ENCODE measurements around the gene EIF4B. TPM values are rescaled to one million over a fixed set of nuclear protein-coding genes. Genes with fewer than 3 reads are reported as not detected.

Gene EIF4B
- polyA plus RNA-seq, 1 donor, result 448 TPM

GRCh38 chr12:53047221-53048032, 41.2 kb downstream of the EIF4B start:
- DNase-seq, result peak; percentile 85

DNA sequence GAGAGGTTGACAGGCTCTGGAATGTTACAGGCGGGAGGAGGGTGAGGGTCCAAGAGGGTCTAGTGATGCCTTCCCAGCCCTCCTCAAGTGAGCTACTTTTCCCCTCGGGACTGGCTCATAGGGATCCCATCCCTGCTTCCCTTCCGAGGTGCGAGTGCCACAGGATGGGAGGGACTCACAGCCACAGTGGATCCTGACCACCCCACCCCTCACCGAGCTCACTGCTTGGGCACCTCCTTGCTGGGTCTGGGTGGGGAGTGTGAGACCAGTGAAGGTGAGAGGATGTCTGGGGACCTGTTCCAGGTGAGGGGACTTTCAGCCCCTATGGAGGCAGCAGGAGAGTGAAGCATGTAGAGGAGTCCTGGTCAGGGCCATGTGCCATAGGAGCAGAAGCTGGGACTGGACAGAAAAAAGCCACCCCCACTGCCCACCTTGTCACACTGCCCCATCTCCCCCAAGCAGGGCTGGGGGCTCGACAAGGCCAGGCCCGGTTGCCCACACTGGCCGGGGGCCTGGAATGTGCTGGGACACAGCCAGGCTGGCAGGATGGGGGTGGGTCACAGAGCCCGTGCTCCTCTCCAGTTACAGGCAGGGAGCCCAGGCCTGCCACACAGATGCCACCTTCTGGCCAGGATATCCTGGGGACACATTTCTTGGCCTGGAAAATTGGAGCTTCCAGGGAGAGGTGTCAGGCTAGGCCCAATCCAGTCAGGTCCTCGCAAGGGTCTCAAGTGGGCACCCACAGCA, 42.0 kb downstream of the EIF4B start:
- DNase-seq, result peak; percentile 49

DNA sequence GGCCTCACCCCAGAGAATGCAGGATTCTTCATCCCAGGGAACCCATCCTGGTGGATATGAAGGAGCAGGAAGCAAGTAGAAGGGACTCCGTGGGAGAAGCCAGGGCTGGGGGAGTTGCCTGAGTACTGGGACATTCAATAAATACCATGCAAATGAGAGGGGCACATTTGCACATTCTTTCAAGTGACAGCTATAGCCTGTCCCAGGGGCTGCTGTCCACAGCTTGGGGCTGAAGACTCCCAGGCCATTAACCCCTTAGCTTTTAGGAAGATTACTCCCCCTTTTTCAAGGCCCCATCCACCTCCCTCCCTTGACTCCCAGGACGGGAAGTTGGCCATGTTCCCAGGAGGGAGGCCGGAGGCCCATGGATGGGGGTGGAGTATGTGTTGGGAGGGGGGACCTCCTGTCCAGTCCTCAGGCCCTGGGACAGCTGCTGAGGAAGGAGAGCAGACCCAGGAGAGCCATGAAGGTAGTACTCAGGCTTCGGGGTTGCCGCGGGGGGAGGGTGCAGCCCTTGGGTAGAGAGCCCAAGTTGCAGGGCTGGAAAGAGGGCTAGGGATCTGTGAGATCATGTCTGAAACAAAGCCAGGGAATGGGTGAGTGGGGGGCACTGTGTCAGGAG, 42.6 kb downstream of the EIF4B start:
- DNase-seq, result peak; percentile 76

GRCh38 chr12:53049571-53050318, 43.5 kb downstream of the EIF4B start, which contains the start of gene TNS2:
Gene TNS2, plus strand, starts transcription at chr12:53050065. Its CDS starts 121 bp downstream, at chr12:53050186.
- peak; percentile 61 for DNase-seq

DNA sequence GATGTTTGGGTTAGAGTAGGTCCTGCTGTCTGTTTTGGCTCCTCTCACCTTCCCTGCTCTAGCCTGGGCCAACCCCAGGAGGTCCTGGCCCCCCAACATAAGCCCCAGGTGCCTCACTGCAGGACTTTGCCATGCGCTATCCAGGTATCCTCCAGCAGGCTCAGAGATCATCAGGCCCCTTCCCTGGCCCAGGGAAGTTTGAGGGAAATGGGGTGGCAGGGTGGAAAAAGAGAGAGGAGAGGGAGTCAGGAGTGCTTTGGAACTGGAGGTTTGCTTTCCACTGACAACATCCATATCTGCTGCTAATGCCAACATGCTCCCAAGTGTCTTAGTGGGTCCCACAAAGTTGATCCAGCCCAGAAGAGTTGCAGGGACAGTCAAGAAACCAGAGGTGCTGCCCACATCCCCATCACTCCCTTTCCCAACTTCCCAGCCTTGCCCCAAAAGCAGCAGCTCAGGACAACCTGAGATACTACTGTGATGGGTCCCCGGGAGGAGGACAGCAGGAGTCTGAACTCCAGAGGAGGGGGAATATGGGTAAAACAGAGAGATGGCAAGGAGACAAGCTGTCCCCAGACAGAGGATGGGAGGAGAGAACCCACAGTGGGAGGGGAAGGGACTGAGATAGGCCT, 44.3 kb downstream of the EIF4B start:
- no peak for DNase-seq

GRCh38 chr12:53051058-53051880, 45.0 kb downstream of the EIF4B start:
- no peak for DNase-seq

DNA sequence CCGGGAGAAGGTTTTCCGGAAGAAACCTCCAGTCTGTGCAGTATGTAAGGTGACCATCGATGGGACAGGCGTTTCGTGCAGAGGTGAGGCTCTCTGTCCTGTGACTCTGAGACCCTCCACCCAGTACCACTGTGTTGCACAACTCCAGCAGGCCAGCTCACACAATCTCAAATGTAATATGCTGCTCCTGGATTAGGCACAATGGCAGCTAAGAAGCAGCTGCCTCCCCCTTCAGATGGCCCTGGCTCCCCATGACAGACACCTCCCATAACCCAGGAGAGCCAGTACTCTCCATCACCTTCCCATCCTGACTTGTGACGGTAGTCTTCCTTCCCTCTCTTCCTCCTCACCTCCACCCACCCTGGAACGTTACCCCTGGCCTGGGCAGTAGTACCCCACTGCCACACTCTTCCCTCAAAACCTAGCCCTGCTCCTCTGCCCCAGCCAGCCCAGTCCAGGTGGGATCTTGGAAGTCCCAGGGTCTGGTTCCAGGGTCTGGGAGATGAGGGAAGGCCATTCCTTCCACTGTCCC, 45.7 kb downstream of the EIF4B start:
- no peak for DNase-seq

DNA sequence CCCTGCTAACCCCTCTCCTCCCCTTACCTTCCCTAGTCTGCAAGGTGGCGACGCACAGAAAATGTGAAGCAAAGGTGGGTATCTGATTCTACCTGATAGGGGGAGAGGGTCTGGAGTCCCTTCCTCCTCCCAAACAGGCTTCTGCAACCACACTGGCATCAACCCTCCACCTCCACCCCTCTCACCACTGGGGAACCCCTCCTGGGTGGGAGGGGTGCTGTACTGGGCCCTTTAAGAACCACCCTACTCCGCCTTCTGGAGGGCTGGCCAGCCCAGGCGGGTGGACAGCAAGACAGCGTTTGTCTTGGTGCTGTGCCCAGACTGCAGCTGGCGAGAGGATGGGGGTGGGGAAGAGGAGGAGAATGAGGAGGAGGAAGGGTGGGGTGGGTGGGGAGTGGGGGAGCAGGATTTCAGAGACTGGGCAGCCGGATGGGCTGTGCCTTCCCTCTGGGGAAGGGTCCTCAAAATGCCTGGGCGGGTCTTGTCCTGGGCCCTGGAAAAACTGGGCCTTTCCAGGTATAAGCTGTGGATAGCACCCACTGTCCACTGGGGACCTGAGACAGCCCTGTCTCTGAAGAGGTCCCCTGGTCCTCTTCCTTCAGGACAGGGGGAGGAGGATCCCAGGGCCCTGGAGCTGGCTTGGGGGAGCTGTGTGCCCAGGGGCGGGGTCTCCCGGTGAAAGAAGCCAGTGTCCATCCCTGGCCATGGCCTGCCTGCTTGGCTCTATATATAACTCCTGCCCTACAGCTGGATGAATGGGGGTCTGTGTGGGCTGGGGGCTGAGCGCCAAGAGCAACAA, 46.4 kb downstream of the EIF4B start:
- DNase-seq, result peak; percentile 88

DNA sequence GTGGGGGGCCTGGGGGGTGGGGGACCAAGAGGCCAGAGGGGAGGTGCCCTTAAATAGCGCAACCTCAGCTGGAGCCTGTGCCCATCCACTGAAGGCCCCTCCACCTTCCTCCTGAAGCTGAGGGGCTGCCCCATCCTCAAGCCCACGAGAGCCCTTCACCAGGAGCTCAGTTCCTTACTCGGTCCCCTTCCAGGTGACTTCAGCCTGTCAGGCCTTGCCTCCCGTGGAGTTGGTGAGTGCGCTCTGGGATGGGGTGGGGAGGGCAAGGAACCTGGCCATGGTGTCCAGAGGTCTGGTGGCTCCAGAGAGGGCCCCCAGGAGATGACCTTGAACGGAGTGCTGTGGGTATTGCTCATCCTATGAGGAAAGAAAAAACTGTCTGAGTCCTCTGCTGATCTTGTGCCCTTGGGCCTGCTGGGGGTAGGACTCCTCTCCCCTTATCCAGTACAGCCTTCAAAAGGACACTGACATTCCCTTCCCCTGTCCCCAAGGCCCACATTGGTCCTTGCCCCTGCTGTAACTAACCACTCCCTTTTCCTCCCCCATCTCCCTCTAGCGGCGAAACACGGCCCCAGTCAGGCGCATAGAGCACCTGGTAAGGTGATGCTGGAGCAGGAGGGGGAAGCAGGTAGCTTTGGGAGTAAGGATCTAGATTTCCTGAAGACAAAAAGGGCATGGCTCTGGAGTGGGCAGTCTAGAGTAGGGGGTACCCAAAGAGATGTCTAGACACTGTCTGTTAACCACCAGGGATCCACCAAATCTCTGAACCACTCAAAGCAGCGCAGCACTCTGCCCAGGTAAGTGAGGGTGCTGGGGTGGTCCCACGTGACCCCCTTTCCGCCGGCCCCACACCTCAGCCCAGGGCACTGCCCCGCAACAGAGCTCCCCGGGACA, 47.2 kb downstream of the EIF4B start:
- DNase-seq, result peak; percentile 36

DNA sequence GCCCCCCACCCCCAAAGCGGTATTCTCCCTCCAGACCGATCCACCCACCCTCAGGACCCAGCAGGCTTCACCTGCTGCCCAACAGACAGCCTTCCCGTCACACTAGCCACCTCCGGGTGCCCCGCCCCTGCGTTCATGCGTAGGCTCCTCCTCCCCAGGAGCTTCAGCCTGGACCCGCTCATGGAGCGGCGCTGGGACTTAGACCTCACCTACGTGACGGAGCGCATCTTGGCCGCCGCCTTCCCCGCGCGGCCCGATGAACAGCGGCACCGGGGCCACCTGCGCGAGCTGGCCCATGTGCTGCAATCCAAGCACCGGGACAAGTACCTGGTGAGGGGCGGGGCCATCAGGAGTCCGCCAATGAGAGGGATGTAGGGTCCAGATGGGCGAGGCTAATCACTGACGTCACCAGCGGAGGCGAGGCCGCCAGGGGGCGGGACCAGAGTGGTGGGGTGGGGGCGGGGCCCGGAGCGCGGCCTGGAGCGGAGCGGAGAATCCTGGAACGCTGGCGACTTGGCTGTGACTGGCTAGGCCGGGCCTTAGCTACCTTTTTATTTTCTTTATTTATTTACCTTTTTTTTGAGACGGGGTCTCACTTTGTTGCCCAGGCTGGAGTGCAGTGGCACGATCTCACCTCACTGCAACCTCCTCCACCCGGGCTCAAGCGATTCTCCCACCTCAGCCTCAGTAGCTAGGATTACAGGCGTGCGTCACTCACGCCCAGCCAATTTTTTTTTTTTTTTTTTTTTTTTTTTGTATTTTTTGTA, 48.0 kb downstream of the EIF4B start:
- peak; percentile 90 for DNase-seq

DNA sequence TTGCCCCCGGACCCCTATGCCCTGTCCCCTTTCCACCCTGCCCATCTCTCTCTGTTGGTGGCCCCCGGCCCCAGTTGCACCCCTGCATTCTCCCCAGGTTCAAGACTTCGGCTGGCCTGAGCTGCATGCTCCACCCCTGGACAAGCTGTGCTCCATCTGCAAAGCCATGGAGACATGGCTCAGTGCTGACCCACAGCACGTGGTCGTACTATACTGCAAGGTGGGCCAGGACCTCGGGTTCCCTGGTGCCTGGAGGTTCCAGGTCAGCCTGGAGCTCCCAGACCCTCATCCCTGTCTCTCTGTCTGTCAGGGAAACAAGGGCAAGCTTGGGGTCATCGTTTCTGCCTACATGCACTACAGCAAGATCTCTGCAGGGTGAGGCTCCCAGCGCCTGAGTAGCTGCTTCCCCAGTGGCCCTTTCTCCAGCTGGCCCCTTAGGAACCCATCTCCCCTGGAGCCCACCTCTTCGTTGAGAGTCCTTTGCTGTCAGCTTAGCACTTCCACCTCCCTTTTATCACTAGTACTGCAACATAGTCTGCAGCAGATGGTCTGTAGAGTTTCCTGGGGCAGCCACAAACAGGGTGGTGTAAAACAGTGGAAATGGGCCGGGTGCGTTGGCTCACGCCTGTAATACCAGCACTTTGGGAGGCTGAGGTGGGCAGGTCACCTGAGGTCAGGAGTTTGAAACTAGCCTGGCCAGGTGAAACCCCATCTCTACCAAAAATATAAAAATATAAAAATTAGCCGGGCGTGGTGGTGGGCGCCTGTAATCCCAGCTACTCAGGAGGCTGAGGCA, 49.4 kb downstream of the EIF4B start:
- DNase-seq, result no peak

- no peak for DNase-seq
Measured at GRCh38 chr12:53056296-53056695, 50.0 kb downstream of the EIF4B start.

DNA sequence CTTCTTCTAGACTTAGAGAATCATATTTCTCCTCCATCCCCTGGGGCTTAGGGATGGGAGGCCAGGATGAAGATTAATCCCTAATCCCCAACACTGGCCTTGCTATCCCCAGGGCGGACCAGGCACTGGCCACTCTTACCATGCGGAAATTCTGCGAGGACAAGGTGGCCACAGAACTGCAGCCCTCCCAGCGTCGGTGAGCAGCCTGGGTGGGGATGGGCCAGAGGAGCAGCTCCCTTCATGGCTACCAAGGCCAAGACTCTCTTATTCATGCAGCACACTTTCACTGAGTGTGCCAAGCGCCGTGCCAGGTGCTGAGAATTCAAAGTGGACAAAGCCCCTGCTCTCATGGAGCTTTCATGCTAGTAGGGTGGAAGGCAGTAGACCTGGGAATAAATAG, 50.6 kb downstream of the EIF4B start:
- no peak for DNase-seq

- DNase-seq, result no peak
Measured at GRCh38 chr12:53057816-53058500, 51.7 kb downstream of the EIF4B start.

DNA sequence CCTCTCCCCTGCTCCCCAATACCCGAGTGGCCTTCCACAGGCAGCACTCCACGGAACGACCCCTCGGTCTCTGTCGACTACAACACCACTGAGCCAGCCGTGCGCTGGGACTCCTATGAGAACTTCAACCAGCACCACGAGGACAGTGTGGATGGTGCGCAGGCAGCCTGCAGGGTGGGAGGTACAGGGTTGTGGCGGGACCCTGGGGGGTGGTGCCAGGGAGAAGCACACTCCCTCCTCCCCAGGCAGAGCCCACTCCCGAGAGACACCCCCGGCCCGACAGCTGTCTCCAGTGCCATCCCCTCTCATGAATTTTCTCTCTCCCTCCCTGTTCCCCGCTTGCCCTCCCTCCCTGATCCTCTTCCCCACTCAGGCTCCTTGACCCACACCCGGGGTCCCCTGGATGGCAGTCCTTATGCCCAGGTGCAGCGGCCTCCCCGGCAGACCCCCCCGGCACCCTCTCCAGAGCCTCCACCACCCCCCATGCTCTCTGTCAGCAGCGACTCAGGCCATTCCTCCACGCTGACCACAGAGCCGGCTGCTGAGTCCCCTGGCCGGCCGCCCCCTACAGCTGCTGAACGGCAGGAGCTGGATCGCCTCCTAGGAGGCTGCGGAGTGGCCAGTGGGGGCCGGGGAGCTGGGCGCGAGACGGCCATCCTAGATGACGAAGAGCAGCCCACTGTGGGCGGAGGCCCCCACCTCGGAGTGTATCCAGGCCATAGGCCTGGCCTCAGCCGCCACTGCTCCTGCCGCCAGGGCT, 52.6 kb downstream of the EIF4B start:
- DNase-seq, result no peak

Measured in hindlimb muscle (tissue), 1 donor.